Vagina (tissue), 2 donors: Measurements from ENCODE around the gene FGB. TPM values are rescaled to one million over a fixed set of nuclear protein-coding genes. Genes with fewer than 3 reads are reported as not detected.

Experiments
- DNase-seq, 2 donors: peaks; one replicate each; pipeline ENCODE4 v3.0.0-alpha.2; 2017; ENCODE audit errors: extremely low spot score in 2 of 2
- H3K27ac ChIP-seq: fragments of 200-600 bp; sonication (generic); one replicate; pipeline ENCODE4 v1.5.1; 2019
- H3K27me3 ChIP-seq: fragments of 200-600 bp; sonication (generic); one replicate; pipeline ENCODE4 v1.5.1; 2019
- H3K36me3 ChIP-seq, 2 donors: fragments of 200-600 bp; sonication (generic); one replicate each; pipeline ENCODE4 v1.5.1; 2017 to 2019
- H3K4me1 ChIP-seq: fragments of 200-600 bp; sonication (generic); one replicate; pipeline ENCODE4 v1.5.1; 2019
- H3K4me3 ChIP-seq, 2 donors: fragments of 200-600 bp; sonication (generic); 1 replicate in 1 of 2; 2 replicates in 1 of 2; pipeline ENCODE4 v1.5.1; 2016 to 2019
- H3K9me3 ChIP-seq: fragments of 200-600 bp; sonication (generic); one replicate; pipeline ENCODE4 v1.5.1; 2019
- POLR2A ChIP-seq, 2 donors: fragments of 450-650 bp; IDR thresholded peaks; one replicate each; pipeline ENCODE4 v1.6.1; 2017; ENCODE audit warnings: antibody characterized with exemption in 2 of 2, mild to moderate bottlenecking in 2 of 2, moderate library complexity in 2 of 2
- POLR2AphosphoS5 ChIP-seq, 2 donors: sonication (generic); formaldehyde crosslinking; IDR thresholded peaks; one replicate each; pipeline ENCODE4 v1.9.0; 2017; ENCODE audit warnings: antibody characterized with exemption in 2 of 2, mild to moderate bottlenecking in 2 of 2, low read depth in 1 of 2; ENCODE audit not compliant: insufficient read depth in 1 of 2
- intact Hi-C: fragments of 100-400 bp; cut with DNase I; formaldehyde crosslinking; loops from one replicate; pipeline ENCODE4 v1.15.1; 2023
- total RNA-seq: library from RNA; depleted of rRNA; stranded (reverse); fragments of >200 nt; gene quantifications from one replicate; pipeline ENCODE4 v1.2.3, GENCODE V29; 2016
- TF ChIP-seq, protein P1 (sequence below), 3 experiments: fragments of 450-650 bp in 2 of 3; fragments of 200-600 bp in 1 of 3; sonication (generic) in 1 of 3; IDR thresholded peaks; one replicate each; pipeline ENCODE4 v1.5.1; 2017 to 2019; ENCODE audit warnings: antibody characterized with exemption in 3 of 3, mild to moderate bottlenecking in 2 of 3, moderate library complexity in 2 of 3

The FGB gene
- total RNA-seq, result not detected

DNA sequence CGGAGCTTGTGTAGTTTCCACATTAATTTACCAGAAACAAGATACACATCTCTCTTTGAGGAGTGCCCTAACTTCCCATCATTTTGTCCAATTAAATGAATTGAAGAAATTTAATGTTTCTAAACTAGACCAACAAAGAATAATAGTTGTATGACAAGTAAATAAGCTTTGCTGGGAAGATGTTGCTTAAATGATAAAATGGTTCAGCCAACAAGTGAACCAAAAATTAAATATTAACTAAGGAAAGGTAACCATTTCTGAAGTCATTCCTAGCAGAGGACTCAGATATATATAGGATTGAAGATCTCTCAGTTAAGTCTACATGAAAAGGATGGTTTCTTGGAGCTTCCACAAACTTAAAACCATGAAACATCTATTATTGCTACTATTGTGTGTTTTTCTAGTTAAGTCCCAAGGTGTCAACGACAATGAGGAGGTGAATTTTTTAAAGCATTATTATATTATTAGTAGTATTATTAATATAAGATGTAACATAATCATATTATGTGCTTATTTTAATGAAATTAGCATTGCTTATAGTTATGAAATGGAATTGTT is at the start of gene FGB:
FGB (plus strand) TSS at position 315 of the 558 bp plus-strand sequence; CDS start at position 323, 8 bp downstream.
- no peak for TF ChIP-seq POLR2A (IDR thresholded peaks at IDR 0.05)
- TF ChIP-seq, protein P1, sequence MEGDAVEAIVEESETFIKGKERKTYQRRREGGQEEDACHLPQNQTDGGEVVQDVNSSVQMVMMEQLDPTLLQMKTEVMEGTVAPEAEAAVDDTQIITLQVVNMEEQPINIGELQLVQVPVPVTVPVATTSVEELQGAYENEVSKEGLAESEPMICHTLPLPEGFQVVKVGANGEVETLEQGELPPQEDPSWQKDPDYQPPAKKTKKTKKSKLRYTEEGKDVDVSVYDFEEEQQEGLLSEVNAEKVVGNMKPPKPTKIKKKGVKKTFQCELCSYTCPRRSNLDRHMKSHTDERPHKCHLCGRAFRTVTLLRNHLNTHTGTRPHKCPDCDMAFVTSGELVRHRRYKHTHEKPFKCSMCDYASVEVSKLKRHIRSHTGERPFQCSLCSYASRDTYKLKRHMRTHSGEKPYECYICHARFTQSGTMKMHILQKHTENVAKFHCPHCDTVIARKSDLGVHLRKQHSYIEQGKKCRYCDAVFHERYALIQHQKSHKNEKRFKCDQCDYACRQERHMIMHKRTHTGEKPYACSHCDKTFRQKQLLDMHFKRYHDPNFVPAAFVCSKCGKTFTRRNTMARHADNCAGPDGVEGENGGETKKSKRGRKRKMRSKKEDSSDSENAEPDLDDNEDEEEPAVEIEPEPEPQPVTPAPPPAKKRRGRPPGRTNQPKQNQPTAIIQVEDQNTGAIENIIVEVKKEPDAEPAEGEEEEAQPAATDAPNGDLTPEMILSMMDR (IDR thresholded peaks at IDR 0.05), result no peak
- H3K9me3 ChIP-seq, result no peaks in the 10 kb centered on the region
- H3K36me3 ChIP-seq, result no peaks in the 10 kb centered on the region
- H3K27ac ChIP-seq, result no peak within 1 kb of the TSS
- no peaks in the 10 kb centered on the region for H3K27me3 ChIP-seq
- no peak for DNase-seq
- intact Hi-C loops, result no loop called here
- no peaks in the 10 kb centered on the region for H3K4me1 ChIP-seq
- no peak within 1 kb of the TSS for H3K4me3 ChIP-seq

DNA sequence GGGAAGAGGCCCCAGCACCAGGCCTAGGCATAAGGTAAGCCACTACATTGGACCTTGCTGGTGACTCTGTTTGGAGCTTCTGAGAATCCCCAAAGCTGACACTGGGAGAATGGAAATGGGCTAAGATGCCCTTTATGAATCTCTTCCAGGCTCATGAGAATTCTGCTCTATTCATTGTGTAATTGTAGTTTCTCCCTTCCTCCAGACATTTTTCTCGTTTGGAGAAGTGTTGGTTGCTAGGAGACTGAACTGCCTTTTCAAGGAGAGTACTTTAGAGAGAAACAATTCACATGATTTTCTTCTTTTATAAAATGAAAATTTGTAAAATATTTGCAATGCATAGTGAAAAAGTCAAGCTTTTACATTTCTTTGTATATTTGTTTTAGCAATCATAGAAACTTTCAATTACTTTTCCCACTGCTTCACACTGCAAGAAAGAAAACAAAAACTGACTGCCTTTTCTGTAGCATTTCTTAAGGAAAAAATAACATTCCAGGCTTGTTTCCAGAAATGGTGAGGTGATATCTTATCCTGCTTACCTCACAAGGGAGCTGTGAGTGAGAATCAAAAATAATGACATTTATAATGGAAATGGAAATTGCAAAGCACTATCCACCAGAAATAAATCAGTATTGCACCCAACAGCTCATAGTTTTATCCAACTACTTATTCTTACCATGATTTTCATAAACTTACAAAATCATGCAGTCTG is 46.3 kb upstream of the FGB start:
- no peak overlapping the region for H3K27ac ChIP-seq
- TF ChIP-seq POLR2AphosphoS5 (IDR thresholded peaks at IDR 0.05; ENCODE audit: insufficient read depth in 1 of 2, low read depth in 1 of 2) (no peak), POLR2A (IDR thresholded peaks at IDR 0.05) (no peak)
- TF ChIP-seq, protein P1 (IDR thresholded peaks at IDR 0.05), result no peak
- no peak for DNase-seq
- H3K9me3 ChIP-seq, result no peaks in the 10 kb centered on the region
- H3K4me1 ChIP-seq, result no peaks in the 10 kb centered on the region
- H3K27me3 ChIP-seq, result no peaks in the 10 kb centered on the region
- H3K4me3 ChIP-seq, result no peak overlapping the region
- H3K36me3 ChIP-seq, result no peaks in the 10 kb centered on the region
- intact Hi-C loops, result no loop called here

DNA sequence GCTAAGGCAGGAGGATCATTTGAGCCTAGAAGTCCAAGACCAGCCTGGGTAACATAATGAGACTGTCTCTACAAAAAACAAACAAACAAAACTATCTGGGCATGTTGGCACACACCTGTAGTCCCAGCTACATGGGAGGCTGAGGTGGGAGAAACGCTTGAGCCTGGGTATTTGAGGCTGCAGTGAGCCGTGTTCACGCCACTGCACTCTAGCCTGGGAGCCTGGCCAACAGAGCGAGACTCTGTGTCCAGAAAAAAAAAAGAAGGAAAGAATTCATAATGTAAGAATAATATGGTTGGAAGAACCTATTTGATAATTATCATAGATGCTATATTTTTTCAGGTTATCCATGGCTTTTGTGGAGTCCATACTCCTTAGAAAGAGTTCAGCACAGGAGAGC is 45.2 kb upstream of the FGB start:
- TF ChIP-seq POLR2AphosphoS5 (IDR thresholded peaks at IDR 0.05; ENCODE audit: insufficient read depth in 1 of 2, low read depth in 1 of 2), result no peak
- TF ChIP-seq, protein P1 (IDR thresholded peaks at IDR 0.05), result no peak
- TF ChIP-seq POLR2A (IDR thresholded peaks at IDR 0.05), result no peak
- no peak overlapping the region for H3K27ac ChIP-seq
- H3K9me3 ChIP-seq, result no peaks in the 10 kb centered on the region
- no peaks in the 10 kb centered on the region for H3K36me3 ChIP-seq
- no peaks in the 10 kb centered on the region for H3K27me3 ChIP-seq
- no peaks in the 10 kb centered on the region for H3K4me1 ChIP-seq
- intact Hi-C loops, result no loop called here
- no peak for DNase-seq
- H3K4me3 ChIP-seq, result no peak overlapping the region

DNA sequence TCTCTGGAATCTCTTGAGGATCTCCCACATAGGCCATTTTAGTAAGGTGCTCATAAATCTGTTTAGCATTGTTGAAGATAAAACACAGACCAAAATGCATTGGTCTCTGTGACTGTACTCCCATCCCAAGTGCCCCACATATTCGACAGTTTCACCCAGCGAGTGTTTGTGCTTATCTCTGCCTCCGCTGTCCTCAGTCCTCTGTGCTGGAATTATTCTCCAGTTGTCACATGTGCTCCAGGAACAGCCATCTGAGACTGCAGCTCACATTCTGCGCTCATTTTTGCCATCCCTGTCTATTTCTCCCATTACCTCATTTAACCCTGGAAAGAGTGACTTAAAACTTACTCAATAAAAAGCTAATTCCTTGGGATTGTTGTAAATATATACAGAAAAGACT is 43.6 kb upstream of the FGB start:
- Histone ChIP-seq H3K4me1 (no peaks in the 10 kb centered on the region), H3K9me3 (no peaks in the 10 kb centered on the region), H3K4me3 (no peak overlapping the region), H3K27me3 (no peaks in the 10 kb centered on the region), H3K36me3 (no peaks in the 10 kb centered on the region), H3K27ac (no peak overlapping the region)
- TF ChIP-seq, protein P1 (IDR thresholded peaks at IDR 0.05), result no peak
- TF ChIP-seq POLR2AphosphoS5 (IDR thresholded peaks at IDR 0.05; ENCODE audit: insufficient read depth in 1 of 2, low read depth in 1 of 2) (no peak), POLR2A (IDR thresholded peaks at IDR 0.05) (no peak)
- DNase-seq, result no peak
- intact Hi-C loops, result no loop called here

DNA sequence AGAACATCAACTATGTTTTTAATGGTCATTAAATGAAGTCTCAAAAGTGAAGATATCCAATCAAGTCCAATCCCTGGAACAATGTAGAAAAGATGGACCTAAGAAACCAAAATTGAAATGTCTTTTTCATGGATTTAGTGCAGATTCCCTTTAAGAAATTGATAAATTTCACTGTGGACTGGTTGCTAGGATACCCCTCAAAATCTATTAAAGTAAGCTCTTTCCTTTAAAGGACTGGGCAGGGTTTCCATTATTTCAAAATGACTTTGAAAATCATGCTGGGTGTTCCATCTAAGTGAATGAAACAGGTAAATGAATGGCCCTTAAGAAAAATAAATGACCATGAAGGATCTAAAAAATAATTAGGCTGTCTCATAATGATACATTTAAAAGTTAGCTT is 41.2 kb upstream of the FGB start:
- Histone ChIP-seq H3K9me3 (no peaks in the 10 kb centered on the region), H3K4me1 (no peaks in the 10 kb centered on the region), H3K36me3 (no peaks in the 10 kb centered on the region), H3K27ac (no peak overlapping the region), H3K4me3 (no peak overlapping the region), H3K27me3 (no peaks in the 10 kb centered on the region)
- DNase-seq, result no peak
- TF ChIP-seq, protein P1 (IDR thresholded peaks at IDR 0.05), result no peak
- TF ChIP-seq POLR2AphosphoS5 (IDR thresholded peaks at IDR 0.05; ENCODE audit: insufficient read depth in 1 of 2, low read depth in 1 of 2) (no peak), POLR2A (IDR thresholded peaks at IDR 0.05) (no peak)
- intact Hi-C loops, result no loop called here
